Measurements from ENCODE around the gene IPO9.

The IPO9 gene

GRCh38 chr1:201907621-201908020, 78.7 kb downstream of the IPO9 start:
- no peak for DNase-seq

GRCh38 chr1:201911826-201912571, 83.0 kb downstream of the IPO9 start:
- no peak for DNase-seq

DNA sequence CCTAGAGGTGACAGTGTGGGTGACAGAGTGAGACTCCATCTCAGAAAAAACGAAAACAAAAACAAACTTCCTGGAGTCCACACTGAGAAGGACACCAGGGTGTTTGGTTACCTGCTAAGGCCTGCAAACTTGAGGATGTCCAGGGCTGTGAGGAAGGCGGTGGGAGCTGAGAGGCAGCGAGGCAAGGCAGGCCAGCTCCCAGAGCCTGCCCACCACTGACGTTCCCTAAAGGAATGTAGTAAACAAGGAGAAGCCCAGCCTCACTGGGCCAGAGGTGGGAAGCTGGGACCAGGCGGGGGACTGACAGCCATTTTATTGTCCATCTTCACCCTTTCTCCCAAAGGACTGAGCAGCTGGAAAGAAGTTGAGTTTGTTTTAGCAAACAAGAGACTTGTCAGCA, 83.9 kb downstream of the IPO9 start:
- no peak for DNase-seq

DNA sequence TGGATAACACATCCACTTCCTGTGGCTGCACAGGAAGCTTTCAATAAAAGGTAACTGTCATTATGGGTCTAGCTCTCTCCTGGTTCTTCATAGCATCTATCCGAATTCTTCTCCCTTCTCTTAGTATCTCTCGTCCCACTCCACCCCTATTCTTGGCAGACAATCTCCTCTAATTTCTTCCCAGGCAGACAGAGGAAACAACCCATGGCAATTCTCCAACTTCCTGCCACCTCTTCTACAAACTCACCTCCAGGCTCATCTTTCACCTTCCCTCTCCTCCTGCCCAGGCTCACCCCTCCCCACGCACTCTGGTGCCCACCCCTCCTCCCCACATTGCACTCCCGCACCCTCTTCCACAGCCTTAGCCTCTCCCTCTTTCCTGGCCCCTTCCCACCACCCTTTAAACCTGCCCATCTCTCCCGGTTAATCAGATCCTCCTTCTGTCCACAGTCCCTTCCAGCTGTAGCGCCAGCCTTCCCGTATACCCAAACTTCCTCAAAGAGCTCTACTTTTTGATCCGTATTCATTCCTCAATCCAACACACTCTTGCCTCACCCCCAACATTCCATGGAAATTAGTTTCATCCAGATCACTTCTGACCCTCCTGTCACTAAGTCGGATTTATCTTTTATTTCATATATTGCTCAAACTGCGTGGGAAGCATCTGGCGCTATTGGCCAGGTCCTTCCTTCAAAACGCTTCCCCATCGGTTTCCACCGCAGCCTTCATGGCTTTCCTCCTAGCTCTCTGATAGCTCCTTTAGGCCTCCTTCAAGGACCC, 85.7 kb downstream of the IPO9 start:
- no peak for DNase-seq

GRCh38 chr1:201916649-201917249, 87.8 kb downstream of the IPO9 start:
- DNase-seq: no peak

DNA sequence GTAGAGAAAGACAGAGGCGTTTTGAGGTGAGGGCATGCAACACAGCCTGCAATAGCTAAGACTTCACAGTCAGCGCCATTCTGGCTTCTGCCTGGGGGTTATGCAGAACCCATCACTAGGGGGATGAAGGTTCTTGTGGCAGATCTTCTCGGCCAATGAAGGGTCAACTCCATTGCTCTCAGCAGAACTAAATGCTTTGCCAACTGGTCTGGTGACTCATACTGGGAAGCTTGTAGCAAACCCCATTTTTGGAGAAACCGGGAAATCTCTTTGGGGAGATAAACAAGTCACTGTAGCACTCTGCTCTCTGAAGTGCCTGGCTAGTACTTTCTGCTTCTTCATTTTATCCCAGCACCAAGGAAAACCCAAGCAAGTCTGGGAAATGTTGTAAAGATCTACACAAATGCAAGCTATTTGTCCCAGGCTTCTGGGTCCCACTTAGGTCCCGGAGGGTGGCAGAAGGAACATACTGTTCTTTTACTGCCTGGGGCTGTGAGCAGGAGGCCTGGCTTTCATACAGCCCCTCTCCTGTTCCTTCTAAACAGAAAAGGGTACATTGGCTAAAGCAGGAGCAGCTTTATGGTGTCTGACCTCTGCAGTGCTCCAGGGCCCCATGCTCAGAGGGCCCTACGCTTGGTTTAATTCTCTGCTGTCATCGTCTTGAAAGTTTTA, 88.5 kb downstream of the IPO9 start:
- DNase-seq: no peak

DNA sequence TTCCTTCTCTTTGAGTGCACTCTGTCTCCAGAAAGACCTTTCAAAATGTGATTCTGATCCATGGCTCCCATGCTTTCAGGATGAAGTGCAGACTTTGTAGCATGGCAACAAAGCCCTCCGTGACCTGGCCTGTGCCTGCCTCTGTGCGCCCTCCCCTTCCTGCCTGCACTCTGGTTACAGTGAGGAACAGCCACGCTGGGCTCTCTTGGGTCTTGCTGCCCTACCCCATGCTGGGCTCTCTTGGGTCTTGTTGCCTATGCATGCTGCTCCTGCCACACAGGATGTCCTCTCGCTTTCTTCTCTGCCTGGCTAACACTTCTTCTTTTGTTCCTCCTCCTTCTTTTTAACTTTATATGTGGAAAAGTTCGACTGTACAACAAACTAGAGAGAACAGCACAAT, 89.4 kb downstream of the IPO9 start:
- DNase-seq: no peak

DNA sequence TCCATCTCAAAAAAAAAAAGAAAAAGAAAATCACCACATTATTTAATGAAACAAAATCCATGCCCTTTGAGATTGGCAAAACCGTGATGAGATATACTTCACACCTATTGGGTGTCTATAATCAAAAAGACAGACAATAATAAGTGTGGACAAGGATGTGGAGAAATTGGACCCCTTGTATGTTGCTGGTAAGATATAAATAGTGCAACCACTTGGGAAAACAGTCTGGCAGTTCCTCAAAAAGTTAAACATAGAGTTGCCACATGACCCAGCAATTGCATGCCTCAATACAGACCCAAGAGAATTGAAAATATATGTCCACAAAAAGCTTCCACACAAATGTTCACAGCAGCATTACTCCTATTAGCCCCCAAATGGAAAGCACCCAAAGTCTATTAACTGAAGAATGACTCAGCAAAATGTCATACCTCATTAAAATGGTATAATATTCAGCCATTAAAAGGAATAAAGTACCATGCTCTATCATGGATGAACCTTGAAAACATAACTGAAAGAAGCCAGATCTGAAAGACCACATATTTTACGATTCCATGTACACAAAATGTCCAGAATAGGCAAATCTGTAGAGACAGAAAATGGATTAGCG, 93.1 kb downstream of the IPO9 start:
- DNase-seq: no peak

GRCh38 chr1:201925301-201925567, 96.3 kb downstream of the IPO9 start:
- DNase-seq: no peak

DNA sequence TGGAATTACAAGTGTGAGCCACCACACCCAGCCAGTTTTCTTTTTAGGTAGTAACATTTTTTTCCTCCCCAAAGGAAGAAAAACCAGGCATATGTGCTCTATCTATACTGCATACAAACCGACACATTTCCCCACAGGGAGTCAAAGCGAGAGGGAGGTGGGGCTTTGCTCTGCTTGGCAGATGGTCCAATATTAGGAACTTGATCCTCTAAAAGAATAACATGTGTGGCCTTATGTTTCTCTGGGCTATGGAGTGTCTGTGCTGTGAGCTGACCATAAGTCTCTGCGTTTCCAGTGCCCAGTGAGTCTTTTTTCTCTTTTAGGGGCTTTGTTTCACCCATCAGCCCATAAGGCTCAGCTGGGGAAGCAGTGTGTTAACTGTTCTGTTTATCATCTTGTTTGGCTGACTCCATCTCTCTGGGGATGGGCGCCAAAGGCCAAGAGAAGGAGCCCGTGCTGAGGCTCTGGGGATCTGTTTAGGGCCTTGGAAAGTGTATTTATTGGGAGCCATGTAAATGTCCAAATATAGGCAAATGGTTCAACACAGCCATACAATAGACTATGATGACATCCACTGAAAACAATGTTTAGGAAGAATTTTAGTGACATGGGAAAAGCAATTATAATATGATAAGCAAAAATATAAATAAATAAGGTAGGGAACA, 97.2 kb downstream of the IPO9 start:
- no peak for DNase-seq

- no peak for DNase-seq
Measured at GRCh38 chr1:201928266-201928665, 99.3 kb downstream of the IPO9 start.

- DNase-seq: no peak
Measured at GRCh38 chr1:201930137-201930536, 101.2 kb downstream of the IPO9 start.

GRCh38 chr1:201930803-201931202, 101.8 kb downstream of the IPO9 start:
- no peak for DNase-seq

Data from SW 1271 (cell line).